Left colon (tissue), 2 donors: Measurements from ENCODE around the gene NTN1. TPM values are rescaled to one million over a fixed set of nuclear protein-coding genes. Genes with fewer than 3 reads are reported as not detected.

ENCODE experiments used
- ATAC-seq: fragments of 200-7000 bp; cut with Tn5 transposase; one replicate; pipeline ENCODE4 v1.9.1; 2020; ENCODE audit warnings: mild to moderate bottlenecking, moderate library complexity
- DNase-seq, 2 donors: peaks; one replicate each; pipeline ENCODE4 v3.0.0-alpha.2; 2020
- intact Hi-C, 2 donors: fragments of 100-400 bp; cut with DNase I in 1 of 2; cut with micrococcal nuclease in 1 of 2; formaldehyde crosslinking; loops; one replicate each; pipeline versions ENCODE4 v1.11.2 to v1.14.0; 2022; cut with DNase I, micrococcal nuclease
- total RNA-seq, 2 donors: library from RNA; stranded (reverse); fragmentation: NEBNext Ultra II Directional; extraction: Animal tissue kit (Norgen Biotek cat#: 25700); gene quantifications; one replicate each; pipeline ENCODE4 v1.2.1, GENCODE V29; 2021
- donor health status: DM: no; HTN: no; CAD: no.
- donor health status: DM: yes; HTN: yes; CAD: no.

The NTN1 gene
- total RNA-seq, 2 donors from 2014 or later, result 3.2 to 7.4 TPM

DNA sequence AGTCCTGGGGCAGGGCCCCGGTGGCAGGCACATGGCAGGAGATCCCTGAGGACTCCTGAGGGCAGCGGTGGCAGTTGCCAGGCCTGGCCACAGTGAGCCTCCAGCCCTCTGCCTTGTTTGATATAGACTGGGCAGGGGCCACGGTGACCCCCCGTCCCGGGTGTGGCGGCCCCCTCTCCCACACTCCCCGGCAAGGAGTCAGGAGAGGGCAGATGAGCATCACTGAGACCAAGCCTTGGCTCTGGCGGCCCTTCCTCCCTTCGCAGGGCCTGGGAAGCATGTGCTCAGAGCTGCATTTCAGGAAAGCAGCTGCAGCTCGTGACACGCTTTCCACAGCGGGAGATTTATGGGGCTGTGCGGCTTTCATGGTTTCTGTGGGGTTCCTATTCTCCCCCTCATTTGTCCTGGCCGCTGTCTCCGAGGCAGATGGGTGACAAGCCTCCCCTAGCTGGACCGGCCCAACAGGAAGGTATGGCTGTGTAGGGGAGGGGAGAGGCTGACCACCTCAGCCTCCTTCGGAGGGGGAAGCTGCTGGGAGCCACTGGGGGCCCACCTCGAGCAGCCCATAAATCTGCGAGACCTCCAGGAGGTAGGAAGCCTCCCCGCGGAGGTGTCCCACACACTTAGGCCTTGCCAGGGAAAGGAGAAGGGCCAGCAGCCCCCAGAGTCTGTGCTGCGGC, 211.4 kb downstream of the NTN1 start:
- ATAC-seq, result no peak
- intact Hi-C loops, result no loop called here
- DNase-seq, result peak in 1 of 2 donors; percentile 44

DNA sequence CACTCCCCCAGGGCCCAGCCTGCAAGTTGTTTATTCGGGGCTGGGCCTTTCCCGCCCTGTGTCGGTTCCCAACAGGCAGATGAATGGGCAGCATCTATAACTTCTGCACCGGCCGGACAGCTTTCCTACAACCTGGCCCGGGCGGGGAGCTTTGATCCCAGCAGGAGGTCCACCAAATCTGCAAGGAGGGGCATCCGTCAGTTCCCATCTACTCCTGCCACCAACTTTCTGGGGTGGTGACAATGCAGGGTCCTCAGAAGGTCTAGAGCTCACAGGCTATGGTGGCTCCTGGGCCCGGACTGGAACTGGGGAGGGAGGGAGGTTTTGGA, 211.9 kb downstream of the NTN1 start:
- intact Hi-C loops, result no loop called here
- ATAC-seq (no peak), DNase-seq (no peak)

DNA sequence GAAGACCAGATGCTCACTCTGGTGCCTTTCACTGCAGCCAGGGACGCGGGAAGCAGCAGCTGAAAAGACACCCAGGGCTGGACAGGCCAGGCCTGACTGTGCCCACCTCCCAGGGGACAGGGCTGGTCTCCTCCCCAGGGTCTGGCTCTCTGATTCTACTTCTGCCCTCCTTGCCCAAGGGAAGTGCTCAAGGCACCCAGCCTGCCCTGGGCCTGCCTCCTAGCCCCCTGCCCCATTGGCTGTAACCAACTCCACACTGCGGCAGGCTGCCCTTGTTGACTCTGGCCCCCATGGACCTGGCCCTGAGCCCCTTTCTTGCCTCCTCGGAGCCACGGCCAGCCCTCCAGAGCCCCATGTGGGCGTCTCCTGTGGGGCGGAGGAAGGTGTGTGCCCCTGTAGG, 212.5 kb downstream of the NTN1 start:
- ATAC-seq (no peak), DNase-seq (no peak)
- intact Hi-C loops, result no loop called here

DNA sequence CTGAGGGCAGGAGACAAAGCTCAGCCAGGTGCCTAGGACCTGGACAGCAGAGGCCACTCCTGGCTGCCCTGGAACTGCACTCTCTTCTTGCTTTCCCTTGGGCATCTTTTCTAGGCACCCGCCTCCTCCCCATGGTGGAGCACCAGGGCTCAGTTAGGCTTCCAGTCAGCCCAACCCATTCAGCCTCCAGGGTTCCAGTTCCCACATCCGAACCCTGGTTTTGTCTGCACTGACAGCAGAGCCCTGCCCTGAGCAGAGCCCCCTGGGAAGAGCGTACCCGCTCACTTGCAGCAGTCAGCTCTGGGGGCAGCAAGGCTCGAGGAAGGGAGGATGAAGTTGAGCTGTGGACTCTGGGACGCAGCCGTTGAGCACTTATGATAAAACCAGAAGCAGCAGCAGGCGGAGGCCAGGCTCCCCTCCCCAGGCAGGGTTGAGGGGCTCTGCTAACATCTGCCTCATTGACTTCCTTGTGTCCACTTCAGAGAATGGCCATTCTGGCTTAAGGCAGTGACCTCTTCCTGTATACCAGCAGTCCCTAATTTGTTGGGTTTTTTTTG, 213.2 kb downstream of the NTN1 start:
- DNase-seq, result no peak
- no peak for ATAC-seq
- intact Hi-C loops, result no loop called here

DNA sequence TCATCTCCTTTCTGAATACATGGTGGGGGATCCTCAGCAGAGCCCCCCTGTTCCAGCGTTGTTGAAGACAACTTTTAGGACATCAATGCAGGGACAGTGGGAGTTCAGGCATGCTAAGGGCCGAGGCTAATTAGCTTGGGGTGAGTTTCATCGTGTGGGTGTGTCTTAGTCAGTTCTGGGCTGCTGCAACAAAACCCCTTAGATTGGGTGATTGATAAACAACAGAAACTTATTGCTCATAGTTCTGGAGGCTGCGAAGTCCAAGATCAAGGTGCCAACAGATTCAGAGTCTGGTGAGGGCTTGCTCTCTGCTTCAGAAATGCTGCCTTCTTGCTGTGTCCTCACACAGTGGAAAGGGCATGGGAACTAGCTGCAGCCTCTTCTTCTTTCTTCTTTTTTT, 214.0 kb downstream of the NTN1 start:
- DNase-seq (no peak), ATAC-seq (no peak)
- intact Hi-C loops, result no loop called here

DNA sequence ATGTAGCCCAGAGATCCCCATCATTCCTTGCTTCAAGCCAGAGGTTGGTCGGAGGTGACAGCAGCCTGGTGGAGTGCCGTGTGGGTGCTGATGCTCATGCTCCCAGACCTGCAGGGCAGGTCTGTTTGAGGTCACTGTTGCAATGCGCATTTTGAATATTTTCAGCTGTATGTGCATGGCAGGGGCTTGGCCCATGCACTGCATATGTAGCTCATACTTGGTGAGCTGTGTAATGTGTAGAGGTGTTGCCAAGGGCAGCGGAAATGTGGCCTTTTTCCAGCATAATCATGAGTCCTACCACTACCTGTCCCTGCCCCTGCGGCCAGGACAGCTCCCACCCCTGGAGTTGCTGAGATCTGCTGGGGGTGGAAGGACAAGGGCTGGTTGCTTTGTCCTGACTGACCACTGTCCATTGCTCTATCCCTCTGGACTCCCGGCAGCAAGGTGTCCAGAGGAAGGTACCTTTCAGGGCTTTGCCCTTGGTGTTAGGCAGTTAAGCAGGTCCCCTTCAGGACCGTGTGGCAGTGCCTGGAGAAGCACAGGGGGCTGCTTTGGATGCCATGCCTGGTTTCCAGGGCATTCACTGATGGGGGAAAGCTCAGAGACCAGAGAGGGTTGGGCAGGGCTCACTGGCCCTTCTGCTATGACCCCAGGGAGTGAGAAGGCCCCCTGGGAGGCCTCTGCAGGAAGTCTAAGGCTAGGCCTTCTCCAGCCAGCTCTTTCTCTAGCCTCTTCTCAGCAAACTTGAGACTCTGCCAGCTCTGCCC, 215.2 kb downstream of the NTN1 start:
- no peak for ATAC-seq
- intact Hi-C loops, result no loop called here
- no peak for DNase-seq

DNA sequence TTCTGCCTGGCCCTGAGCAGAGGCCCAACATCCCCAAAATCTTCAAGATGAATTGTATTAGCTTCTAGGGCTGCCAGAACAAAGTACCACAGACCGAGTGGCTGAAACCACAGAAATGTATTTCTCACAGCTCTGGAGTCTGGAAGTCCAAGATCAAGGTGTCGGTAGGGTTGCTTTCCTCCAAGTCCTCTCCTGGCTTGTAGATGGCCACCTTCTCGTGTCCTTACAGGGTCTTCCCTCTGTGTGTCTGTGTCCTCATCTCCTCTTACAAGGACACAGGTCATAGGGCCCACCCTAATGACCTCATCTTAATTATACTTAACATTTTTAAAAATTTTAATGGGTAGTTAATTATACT, 215.7 kb downstream of the NTN1 start:
- intact Hi-C loops, result no loop called here
- DNase-seq (no peak), ATAC-seq (no peak)

DNA sequence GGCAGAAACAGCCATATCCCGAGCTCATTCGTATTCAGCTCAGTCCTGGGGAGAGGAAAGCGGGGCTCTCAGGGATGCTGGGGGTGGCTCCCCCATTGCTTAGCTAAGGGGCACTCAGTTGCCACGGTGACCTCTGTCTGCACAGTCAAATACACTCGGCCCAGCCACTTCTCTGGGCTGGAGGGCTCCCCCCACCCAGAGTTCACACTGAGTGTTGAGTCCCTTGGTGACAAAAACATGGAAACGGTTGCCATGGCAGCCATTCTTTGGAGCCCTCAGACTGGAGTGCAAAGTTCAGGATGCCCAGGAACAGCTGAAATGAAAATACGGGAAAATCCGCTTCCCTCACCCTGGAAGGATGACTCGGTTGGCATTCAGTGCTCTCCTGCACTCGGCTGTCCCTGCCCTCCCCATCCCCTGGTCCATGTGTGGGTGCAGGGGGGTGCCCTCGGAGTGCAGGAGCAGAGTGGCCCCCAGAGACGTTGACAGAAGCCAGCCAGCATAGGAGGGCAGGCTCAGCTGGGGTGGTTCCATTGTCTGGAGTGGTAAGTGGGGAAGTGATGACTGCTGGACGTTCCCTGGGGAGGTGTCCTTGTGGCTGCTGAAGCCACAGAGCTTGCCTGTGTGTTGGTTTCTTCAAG, 216.5 kb downstream of the NTN1 start:
- intact Hi-C loops, result no loop called here
- DNase-seq (no peak), ATAC-seq (no peak)

DNA sequence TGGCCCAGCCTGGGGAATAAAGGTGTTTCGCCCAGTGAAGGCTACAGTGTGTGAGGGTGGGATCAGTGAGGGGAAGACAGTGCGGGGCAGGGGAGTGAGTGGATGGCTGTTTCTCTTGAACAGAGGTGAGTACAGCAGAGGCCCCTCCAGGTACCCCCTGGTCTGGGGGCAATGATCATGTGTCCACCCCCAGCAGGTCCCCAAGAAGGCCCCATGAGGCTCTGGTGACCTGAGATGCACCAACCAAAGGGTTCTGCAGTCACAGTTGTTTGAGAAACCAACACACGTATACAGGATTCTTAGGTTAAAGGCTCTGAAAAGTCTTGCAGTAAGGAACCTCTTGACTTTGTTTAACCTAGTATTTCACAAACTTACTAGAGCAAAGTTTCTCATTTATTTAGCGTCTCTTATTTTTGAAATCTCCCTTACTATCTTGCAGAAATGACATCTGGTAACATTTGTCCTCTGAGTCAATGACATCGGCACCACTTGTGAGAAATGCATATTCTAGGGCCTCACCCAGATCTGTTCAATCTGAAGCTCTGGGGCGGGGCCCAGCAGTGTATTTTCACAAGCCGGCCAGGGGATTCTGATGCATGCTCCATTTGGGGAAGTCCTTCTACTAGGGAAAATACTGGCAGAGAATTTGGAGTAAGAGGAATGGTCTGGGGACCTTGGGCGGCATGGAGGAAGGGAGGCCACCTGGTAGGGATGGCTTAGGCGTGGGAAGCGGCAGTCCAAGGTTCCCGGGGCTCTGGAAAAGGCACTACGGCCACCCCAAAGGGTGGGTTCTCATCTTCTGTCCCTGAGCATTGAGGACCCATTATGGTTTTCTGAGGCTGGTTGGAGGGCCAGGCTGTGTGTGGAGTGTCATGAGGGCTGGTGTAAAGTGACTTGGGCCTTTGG, 217.3 kb downstream of the NTN1 start:
- no peak for DNase-seq
- no peak for ATAC-seq
- intact Hi-C loops, result no loop called here

DNA sequence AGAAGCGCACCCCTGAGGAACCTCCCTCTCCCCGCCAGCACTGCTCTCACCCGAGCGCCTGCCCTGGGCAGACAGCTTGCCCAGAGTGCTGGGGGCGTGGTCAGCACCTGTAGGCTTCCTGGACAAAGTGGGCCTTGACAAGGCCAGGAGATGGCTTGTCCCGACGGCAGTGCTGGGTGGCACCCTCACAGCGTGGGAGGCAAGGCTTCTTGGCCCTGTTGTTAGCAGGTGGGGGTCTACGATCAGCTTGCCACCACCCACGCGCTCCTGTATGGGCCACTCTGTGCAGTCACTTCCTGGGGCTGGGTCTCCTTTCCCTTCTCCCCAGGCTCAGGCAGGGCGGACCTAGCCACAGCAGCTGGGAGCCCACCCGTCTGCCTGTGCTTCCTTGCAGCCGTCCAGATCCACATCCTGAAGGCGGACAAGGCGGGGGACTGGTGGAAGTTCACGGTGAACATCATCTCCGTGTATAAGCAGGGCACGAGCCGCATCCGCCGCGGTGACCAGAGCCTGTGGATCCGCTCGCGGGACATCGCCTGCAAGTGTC, 218.0 kb downstream of the NTN1 start:
- DNase-seq (peak; percentile 51 to 59), ATAC-seq (peak; percentile 16)
- intact Hi-C loops, result no loop called here

DNA sequence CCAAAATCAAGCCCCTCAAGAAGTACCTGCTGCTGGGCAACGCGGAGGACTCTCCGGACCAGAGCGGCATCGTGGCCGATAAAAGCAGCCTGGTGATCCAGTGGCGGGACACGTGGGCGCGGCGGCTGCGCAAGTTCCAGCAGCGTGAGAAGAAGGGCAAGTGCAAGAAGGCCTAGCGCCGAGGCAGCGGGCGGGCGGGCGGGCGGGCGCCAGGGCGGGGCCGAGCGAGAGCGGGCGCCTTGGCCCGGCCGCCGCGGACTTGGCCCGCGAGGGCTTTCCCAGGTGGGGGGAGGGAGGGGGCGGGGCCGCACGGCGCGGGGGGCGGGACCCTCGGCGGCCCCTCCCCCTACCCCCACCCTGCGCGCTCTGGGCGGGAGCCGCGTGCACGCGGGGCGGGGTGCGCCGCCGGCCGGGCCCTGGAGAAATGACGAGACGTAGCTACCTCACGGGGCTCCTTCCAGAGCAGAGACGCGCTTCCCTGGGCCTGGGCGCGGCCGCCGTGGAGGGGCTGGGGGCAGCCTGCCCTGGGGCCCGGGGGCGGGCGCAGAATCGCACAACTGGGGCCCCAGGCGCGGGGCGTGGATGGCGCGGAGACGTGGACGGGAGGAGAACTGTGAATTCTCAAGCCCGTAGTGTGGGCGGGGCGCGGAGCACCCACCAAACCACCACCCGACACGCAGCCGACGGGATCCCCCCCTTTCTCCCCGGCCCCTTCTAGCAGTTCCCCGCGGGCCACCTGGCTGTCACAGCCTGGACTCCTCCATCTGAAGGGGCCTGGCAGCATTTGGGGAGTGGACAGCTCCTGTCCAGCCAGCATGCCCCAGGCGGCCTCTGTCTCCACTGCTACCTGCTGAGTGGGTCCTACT, 218.7 kb downstream of the NTN1 start:
- peak; percentile 82 to 84 for DNase-seq
- ATAC-seq, result peak; percentile 88
- intact Hi-C loops, result no loop called here

DNA sequence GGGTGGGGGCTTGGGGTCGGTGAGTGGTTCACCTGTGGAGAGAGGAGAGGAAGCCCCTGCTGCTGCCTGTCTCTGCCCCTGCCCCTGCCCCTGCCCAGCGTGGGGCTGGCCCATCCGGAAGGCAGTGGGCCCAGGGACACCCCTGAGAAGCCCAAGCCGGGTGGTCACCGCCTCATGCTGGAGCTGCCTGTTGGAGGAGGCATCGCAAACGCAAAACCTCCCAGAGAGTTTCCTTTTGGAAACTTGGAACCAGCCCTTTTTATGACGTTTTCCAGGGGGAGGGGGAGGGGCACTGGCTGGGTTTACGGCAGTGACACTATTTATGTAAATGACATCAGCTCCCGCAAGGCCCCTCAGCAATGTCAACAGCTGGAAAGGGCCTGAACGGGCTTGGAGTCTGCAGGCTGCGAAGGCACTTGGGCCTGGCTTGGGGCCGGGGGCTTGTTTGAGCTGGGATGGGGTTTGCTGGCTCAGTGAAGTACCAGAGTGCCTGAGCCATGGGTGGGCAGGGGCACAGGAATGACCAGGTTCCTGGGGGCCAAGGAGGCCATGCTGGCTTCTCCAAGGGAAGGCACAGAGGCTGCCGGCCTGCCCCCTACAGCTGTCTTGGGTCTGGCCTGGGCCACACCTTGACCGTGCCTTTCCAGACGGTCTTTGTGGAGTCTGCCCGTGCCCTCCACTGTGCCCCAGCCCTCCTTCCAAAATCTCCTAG, 219.5 kb downstream of the NTN1 start:
- intact Hi-C loops, result no loop called here
- DNase-seq, result peak; percentile 74 to 77
- ATAC-seq, result peak; percentile 50

DNA sequence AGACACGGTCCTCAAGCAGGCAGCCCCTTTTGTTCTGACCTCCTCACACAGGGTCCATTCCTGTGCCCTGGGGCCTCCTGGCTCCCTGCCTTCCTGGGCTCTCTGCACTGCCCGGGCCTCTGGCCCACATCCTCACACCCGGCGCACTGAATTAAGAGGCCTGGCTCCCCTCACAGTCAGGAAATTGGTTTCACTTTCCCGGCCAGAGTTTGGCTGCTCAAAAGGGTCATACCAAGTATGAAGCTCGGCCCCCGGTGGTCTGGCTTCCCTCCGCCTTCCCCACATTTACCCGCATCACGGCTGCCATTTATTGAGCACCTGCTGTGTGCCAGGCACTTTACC, 220.0 kb downstream of the NTN1 start:
- DNase-seq (peak; percentile 44 to 58), ATAC-seq (no peak)
- intact Hi-C loops, result no loop called here

DNA sequence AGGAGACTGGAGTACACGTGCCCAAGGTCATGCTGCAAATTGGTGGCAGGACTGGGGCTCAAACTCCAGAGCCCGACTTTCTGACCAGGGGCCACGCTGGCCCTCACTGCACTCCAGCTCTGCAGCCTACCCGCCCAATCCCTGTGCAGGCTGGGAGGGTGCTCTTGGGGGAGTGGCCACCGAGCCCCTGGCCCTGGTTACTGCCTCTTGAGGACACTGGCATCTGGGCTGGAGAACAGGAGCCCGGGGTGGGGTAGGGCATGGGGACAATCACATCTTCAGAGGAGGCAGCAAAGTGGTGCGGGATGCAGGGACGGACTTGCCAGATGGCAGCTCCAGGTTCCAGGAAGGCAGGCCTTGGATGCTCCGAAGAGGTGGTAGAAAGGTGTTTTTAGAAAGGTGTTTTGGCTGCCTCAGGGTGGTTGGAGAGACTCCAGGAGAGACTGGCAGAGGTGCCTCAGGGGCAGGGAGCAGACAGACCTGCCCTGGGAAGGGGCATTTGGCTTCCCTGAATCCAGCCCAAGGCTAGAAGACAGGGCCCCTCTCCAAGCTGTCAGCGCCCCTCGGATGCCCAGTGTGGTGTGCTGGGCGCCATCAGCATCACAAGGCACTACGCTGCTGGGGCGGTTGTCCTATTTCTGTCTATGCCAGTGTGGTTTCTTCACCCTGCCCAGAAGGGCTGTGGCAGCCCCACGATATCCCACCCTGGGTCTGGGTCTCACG, 220.6 kb downstream of the NTN1 start:
- ATAC-seq, result no peak
- intact Hi-C loops, result no loop called here
- DNase-seq, result no peak

DNA sequence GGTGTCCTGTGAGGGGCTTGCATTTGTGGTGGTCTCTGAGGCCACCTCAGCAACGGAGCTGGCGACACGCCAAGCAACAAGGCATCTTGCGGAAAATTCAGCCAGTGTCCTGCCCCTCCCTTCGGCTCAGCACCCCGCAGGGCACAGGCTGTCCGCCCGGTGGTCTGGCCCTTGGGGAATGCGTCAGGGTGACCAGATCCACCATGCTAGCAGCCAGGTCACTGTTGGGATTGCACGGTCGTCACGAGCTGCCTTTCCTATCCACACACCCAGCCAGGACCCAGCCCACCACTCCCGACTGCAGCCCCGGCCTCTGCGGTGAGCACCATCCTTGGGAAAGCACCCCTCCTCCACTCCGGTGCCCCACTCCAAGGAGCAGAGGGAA, 221.2 kb downstream of the NTN1 start:
- ATAC-seq (no peak), DNase-seq (peak in 1 of 2 donors; percentile 31)
- intact Hi-C loops, result no loop called here

DNA sequence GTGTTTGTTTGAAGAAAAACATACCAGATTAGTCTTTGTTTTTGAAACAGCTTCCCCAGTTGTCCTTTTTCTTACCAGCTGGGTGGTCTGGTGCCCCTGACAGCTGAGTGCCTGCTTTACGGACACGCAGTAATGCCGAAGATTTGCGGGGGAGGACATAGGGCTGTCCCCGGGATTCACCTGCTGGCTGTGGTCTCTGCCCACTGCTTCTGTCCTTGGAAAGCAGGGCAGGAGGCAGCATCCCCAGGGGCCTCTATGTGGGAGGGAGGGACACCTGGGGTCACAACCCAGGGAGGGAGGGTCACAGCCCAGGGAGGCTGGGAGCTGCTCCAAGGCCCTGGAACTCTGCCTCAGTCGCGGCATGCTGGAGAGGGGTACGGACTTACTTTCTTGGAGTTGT, 221.7 kb downstream of the NTN1 start:
- ATAC-seq, result no peak
- no peak for DNase-seq
- intact Hi-C loops, result no loop called here
